OCI-LY7 (cell line): Measurements from ENCODE around the gene TM4SF4. TPM values are rescaled to one million over a fixed set of nuclear protein-coding genes. Genes with fewer than 3 reads are reported as not detected.

Experiments
- BruUV-seq: library from RNA; stranded (reverse); fragments of 400-500 nt; replicated peaks from 2 replicates; lab custom pipeline; 2021; lab: Mats Ljungman, UMichigan
- CTCF ChIA-PET: fragments of 300-600 bp; sonication (Branson Sonifier 250); formaldehyde crosslinking; loops from one replicate; lab custom pipeline; 2022; ENCODE audit warnings: antibody characterized with exemption; ENCODE audit not compliant: unreplicated experiment; lab: Charles Lee
- POLR2A ChIA-PET: fragments of 300-600 bp; sonication (Branson Sonifier 250); formaldehyde crosslinking; loops from one replicate; lab custom pipeline; 2022; ENCODE audit warnings: antibody characterized with exemption; lab: Charles Lee
- DNase-seq: peaks from one replicate; pipeline ENCODE4 v3.0.0-alpha.2; 2015; ENCODE audit warnings: low spot score
- H2AFZ ChIP-seq: fragments of 200-600 bp; sonication (generic), shearing (Covaris generic); 2 replicates; pipeline ENCODE4 v1.6.1; 2014; ENCODE audit warnings: mild to moderate bottlenecking, antibody characterized with exemption, low read length, moderate library complexity
- H3K27ac ChIP-seq: fragments of 200-600 bp; sonication (generic); 2 replicates; pipeline ENCODE4 v1.5.1; 2014; ENCODE audit warnings: mixed run types, low read depth, mild to moderate bottlenecking, moderate library complexity, low read length, inconsistent platforms; ENCODE audit not compliant: poor library complexity, severe bottlenecking
- H3K36me3 ChIP-seq: fragments of 200-600 bp; sonication (generic); 2 replicates; pipeline ENCODE4 v1.6.1; 2014; ENCODE audit warnings: mild to moderate bottlenecking, antibody characterized with exemption, low read length, moderate library complexity, mixed read lengths; ENCODE audit not compliant: insufficient read depth
- H3K4me1 ChIP-seq: fragments of 200-600 bp; sonication (generic); 2 replicates; pipeline ENCODE4 v1.5.1; 2014; ENCODE audit warnings: mild to moderate bottlenecking, low read length; ENCODE audit not compliant: insufficient read depth, poor library complexity, severe bottlenecking
- H3K4me2 ChIP-seq: fragments of 200-600 bp; sonication (generic); 2 replicates; pipeline ENCODE4 v1.6.1; 2014; ENCODE audit warnings: mild to moderate bottlenecking, low read length
- H3K4me3 ChIP-seq: fragments of 200-600 bp; sonication (generic); 2 replicates; pipeline ENCODE4 v1.5.1; 2014; ENCODE audit warnings: mild to moderate bottlenecking, low read depth, low read length; ENCODE audit not compliant: poor library complexity, severe bottlenecking
- H3K79me2 ChIP-seq: fragments of 200-600 bp; sonication (generic); 2 replicates; pipeline ENCODE4 v1.6.1; 2016; ENCODE audit warnings: low read depth, mild to moderate bottlenecking, low read length, moderate library complexity, mixed read lengths; ENCODE audit not compliant: insufficient read depth
- H3K9me2 ChIP-seq: fragments of 200-600 bp; sonication (generic); 2 replicates; pipeline ENCODE4 v1.6.1; 2016; ENCODE audit warnings: mild to moderate bottlenecking, low read length, mixed read lengths; ENCODE audit not compliant: insufficient read depth
- H3K9me3 ChIP-seq: fragments of 200-600 bp; sonication (generic); 2 replicates; pipeline ENCODE4 v1.6.1; 2014; ENCODE audit warnings: mild to moderate bottlenecking, mixed run types, low read length, mixed read lengths
- H4K20me1 ChIP-seq: fragments of 200-600 bp; sonication (generic); 2 replicates; pipeline ENCODE4 v1.6.1; 2014; ENCODE audit warnings: mild to moderate bottlenecking, antibody characterized with exemption, low read length, moderate library complexity, mixed read lengths; ENCODE audit not compliant: insufficient read depth
- EZH2phosphoT487 ChIP-seq: fragments of 200-600 bp; sonication (generic); IDR thresholded peaks from 2 replicates; pipeline ENCODE4 v1.6.1; 2018; ENCODE audit warnings: low read depth, borderline replicate concordance, mild to moderate bottlenecking, mixed run types, antibody characterized with exemption, low read length, moderate library complexity, mixed read lengths
- intact Hi-C: fragments of 100-400 bp; cut with micrococcal nuclease; formaldehyde crosslinking; loops from one replicate; pipeline ENCODE4 v1.10.0; 2022; ENCODE audit not compliant: unreplicated experiment
- total RNA-seq, 2 experiments: library from RNA; depleted of rRNA in 1 of 2; stranded (reverse); fragments of >200 nt in 1 of 2; shearing (Covaris generic) in 1 of 2; gene quantifications; 2 replicates each; pipeline ENCODE4 v1.2.3, GENCODE V29; 2014 to 2022
- TF ChIP-seq, protein P1 (sequence below): fragments of 200-600 bp; sonication (generic); conservative IDR thresholded peaks from 2 replicates; pipeline ENCODE4 v1.5.1; 2014; ENCODE audit warnings: mild to moderate bottlenecking, antibody characterized with exemption, low read length, moderate library complexity, mixed read lengths

The TM4SF4 gene
- total RNA-seq, 2 experiments from 2014 or later: not detected

DNA sequence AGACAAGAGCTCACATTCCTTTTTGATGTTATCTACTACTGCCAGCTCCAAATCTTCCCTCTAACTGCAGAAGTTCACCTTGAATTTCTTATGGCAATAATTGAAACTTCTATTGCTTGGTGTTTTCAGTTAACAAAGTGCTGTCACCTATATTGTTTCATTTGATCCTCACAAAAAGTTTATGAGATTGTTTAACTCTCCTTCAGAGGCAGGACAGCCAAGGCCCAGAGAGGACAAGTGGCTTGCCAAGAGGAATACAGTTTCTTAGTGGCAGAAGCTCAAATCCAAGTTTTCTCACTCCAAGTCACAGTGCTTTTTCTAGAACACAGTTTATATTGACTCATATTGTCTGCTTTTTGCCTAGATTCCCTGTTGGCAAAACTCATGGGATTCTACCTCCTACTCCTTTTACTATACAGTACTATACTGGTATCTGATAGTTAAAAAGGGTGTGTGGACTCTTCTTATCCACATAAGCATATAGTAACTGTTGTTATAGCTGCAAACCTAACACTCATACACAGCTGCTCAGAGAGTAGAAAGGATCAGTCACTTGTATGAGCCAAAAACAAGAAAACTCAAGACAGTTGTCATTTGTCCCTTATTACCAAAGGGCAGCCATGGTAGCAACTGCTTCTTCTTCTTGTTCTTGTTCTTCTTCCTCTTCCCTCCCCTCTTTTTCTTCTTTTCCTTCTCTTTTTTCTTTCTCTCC lies 15.9 kb downstream of the TM4SF4 start:
- Histone ChIP-seq H3K4me2 (no peak overlapping the region), H3K9me2 (no peaks in the 10 kb centered on the region), H3K27ac (no peak overlapping the region), H3K4me1 (no peaks in the 10 kb centered on the region), H3K36me3 (no peaks in the 10 kb centered on the region), H2AFZ (no peak overlapping the region), H3K4me3 (no peak overlapping the region), H3K79me2 (no peaks in the 10 kb centered on the region), H3K9me3 (no peaks in the 10 kb centered on the region), H4K20me1 (no peaks in the 10 kb centered on the region)
- TF ChIP-seq, protein P1, sequence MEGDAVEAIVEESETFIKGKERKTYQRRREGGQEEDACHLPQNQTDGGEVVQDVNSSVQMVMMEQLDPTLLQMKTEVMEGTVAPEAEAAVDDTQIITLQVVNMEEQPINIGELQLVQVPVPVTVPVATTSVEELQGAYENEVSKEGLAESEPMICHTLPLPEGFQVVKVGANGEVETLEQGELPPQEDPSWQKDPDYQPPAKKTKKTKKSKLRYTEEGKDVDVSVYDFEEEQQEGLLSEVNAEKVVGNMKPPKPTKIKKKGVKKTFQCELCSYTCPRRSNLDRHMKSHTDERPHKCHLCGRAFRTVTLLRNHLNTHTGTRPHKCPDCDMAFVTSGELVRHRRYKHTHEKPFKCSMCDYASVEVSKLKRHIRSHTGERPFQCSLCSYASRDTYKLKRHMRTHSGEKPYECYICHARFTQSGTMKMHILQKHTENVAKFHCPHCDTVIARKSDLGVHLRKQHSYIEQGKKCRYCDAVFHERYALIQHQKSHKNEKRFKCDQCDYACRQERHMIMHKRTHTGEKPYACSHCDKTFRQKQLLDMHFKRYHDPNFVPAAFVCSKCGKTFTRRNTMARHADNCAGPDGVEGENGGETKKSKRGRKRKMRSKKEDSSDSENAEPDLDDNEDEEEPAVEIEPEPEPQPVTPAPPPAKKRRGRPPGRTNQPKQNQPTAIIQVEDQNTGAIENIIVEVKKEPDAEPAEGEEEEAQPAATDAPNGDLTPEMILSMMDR: no peak
- no peak for TF ChIP-seq EZH2phosphoT487
- no peak for DNase-seq
- ChIA-PET POLR2A (interaction anchor here (0.6 to 0.9 kb wide), 2 partner anchors 164 to 642 kb away, joined by 3 to 7 read pairs; no protein-coding TSS in a partner anchor), CTCF (no interaction called here)
- no TSS peak for BruUV-seq
- intact Hi-C loops: no loop called here

- no peak overlapping the region for H3K4me2 ChIP-seq
- no peak for TF ChIP-seq EZH2phosphoT487
- no peak overlapping the region for H3K4me3 ChIP-seq
- no peak for DNase-seq
- no peaks in the 10 kb centered on the region for H3K9me3 ChIP-seq
- no peaks in the 10 kb centered on the region for H3K9me2 ChIP-seq
- no peaks in the 10 kb centered on the region for H3K36me3 ChIP-seq
- H4K20me1 ChIP-seq: no peaks in the 10 kb centered on the region
- H3K4me1 ChIP-seq: no peaks in the 10 kb centered on the region
- H3K79me2 ChIP-seq: no peaks in the 10 kb centered on the region
- H3K27ac ChIP-seq: no peak overlapping the region
- H2AFZ ChIP-seq: no peak overlapping the region
- intact Hi-C loops: no loop called here
- ChIA-PET CTCF (no interaction called here), POLR2A (interaction anchor here (0.6 kb wide), 1 partner anchor 167 kb away, joined by 4 read pairs; no protein-coding TSS in a partner anchor)
- BruUV-seq: no TSS peak
Measured at GRCh38 chr3:149493315-149494021, 19.0 kb downstream of the TM4SF4 start.

DNA sequence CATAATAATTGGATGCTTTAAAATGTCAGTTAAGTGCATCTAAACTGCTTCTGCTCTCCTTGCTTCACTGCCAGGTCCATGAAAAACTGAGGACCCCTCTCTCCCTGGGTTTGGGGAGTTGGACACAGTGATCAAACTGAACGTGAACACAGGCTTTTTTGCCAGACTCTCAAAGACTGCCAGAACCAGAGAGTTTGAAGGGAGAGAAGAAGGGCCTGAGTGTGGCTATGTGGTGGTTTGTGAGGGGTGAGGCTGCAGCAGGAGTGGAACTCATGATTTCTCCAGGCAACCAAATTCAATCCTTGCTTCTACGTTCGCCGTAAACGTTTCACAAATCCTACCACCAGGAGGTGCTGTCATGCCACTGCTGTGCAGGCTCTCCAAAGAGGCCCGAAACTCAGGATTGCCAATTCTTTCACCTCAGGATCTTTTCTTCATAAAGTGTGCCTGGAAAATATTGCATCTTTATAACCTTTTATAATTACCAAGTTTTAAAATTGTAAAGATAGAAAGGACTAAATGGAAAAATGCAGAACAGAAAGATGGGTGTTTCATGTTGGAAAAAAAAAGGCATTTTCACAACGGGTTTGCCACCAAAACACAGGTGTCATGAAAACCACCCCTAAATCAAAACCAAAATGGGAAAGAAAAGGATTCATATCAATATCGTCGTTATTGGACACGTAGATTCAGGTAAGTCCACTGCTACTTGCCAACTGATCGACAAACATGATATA lies 19.7 kb downstream of the TM4SF4 start:
- Histone ChIP-seq H3K9me2 (no peaks in the 10 kb centered on the region), H3K36me3 (no peaks in the 10 kb centered on the region), H4K20me1 (no peaks in the 10 kb centered on the region), H3K4me3 (no peak overlapping the region), H3K79me2 (no peaks in the 10 kb centered on the region), H3K27ac (no peak overlapping the region), H3K9me3 (no peaks in the 10 kb centered on the region), H2AFZ (no peak overlapping the region), H3K4me2 (no peak overlapping the region), H3K4me1 (no peaks in the 10 kb centered on the region)
- DNase-seq: peak; percentile 37
- BruUV-seq: no TSS peak
- ChIA-PET CTCF (interaction anchor here (0.6 kb wide), 1 partner anchor 162 kb away, joined by 4 read pairs; no protein-coding TSS in a partner anchor), POLR2A (no interaction called here)
- intact Hi-C loops: no loop called here
- TF ChIP-seq EZH2phosphoT487: no peak
- TF ChIP-seq, protein P1: peak; percentile 81
